GM18861 (cell line): ENCODE measurements around the gene LDHA.

Experiments used
- ATAC-seq: cut with Tn5 transposase; IDR thresholded peaks from one replicate; pipeline ENCODE4 v1.9.1; 2021; ENCODE audit not compliant: unreplicated experiment

The LDHA gene

DNA sequence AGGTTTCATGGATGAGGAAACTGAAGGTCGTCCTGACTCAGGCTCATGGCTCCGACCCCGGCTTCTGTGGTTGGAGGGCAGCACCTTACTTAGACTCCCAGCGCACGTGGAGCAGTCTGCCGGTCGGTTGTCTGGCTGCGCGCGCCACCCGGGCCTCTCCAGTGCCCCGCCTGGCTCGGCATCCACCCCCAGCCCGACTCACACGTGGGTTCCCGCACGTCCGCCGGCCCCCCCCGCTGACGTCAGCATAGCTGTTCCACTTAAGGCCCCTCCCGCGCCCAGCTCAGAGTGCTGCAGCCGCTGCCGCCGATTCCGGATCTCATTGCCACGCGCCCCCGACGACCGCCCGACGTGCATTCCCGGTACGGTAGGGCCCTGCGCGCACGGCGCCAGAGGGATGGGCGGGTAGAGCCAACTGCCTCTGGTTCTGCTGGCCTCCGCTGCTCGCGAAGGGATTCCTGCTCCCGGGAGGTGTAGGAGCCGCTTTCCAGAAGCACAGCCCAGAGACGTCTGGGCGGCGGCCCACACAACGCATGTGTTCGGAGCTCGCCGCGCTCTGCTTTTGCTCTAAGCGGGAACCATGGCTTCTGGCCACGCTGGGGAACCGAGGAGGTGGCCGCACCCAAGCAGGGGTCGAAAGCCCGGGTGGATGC, at the start of gene LDHA:
Gene LDHA, plus strand, starts transcription at position 289 of the 653 bp plus-strand sequence. CDS start 2,280 bp downstream, outside the sequence.
- ATAC-seq: peak; percentile 57

DNA sequence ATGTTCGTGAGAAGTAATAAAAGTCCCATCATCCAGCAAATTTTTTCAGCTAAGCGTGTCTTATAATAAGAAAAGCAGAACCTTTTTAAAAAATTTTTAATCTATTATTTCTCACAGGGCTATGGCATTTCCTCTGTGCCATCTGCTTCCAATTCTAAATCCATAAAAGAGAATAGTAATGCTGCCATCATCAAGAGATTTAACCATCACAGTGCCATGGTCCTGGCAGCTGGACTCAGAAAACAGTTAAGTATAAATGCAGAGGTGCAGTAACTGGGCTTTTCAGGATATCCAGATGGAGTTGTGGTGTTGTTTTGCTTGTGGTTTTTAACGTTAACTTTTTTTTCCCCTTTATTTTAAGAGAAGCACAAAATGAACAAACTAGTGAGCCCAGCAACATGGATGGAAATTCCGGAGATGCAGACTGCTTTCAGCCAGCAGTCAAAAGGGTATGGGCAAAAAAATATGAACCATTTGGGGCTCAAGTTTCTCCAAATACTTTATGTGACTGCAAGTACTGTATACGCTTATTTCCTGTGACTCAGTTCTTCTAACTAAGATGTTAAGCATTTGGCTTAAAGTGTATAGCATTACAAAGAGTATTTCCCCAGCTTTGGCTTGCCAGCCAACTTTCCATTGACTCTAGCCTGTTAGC, 46.8 kb upstream of the LDHA start:
- no peak for ATAC-seq

DNA sequence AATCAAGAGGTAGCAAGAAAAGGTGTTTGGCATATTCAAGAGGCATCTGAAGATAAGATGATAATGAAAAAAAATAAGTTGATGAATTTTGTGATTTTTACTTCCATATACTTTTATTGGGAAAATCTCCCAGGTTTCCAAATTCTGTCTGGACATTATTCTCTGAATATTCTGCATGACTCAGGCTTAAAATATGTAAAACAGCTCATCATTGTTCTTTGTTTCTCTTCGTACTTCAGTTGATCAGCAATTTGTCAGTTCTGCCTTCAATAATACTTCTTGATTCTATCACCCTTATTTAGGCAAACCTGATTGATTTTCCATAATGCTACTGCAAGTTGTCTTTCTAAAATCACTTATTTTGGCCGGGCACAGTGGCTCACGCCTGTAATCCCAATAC, 41.8 kb upstream of the LDHA start:
- ATAC-seq: no peak

DNA sequence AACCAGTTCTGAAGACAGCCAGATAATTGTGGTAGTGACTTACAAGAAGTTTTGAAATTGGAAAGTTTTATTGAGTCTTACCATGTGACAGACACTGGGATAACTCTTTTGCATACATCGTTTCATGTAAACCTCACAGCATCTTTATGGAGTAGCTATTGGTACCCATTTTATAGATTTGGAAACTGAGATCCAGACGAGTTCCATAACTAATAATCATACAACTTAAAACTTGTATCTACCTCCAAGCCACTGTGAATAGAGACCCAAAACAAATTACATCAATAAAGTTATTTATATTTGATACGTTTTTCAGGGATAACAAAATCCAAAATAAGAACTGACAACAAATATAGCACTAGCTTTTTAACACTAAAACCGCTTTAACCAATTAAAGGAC, 35.7 kb upstream of the LDHA start:
- ATAC-seq: no peak

DNA sequence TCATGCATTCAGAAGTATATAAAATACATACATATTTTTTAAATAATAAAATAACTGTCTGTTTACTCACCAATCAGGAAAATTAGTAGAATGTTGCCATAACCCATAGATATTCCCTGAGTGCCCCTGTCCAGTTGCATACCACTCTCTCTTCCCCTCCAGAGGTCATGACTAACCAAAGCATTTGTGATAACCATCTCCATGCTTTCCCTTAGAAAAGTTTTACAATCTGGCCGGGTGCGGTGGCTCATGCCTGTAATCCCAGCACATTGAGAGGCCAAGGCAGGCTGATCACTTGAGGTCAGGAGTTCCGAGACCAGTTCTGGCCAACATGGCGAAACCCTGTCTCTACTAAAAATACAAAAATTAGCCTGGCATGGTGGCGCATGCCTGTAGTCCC, 33.2 kb upstream of the LDHA start:
- no peak for ATAC-seq

DNA sequence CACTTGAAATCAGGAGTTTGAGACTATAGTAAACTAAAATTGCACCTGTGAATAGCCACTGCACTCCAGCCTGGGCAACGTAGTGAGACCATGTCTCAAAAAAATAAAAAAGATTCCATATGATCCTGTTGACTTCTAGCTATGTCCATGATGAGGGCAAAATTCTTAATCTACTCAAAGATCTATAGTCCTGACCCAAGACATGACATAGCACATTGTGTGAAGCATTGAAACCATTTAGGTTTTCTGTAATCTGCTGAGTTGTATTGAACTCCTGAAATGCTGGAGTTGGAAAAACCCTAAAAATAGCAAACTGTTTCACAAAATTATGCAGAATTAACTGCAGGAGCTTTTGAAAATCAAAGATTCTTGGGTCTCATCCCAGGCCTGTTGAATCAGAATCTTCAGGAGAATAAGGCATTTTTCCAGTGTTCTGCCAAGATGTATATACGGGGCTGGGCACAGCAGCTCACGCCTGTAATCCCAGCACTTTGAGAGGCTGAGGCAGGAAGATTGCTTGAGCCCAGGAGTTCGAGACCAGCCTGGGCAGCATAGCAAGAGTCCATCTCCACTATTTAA, 29.8 kb upstream of the LDHA start:
- no peak for ATAC-seq

DNA sequence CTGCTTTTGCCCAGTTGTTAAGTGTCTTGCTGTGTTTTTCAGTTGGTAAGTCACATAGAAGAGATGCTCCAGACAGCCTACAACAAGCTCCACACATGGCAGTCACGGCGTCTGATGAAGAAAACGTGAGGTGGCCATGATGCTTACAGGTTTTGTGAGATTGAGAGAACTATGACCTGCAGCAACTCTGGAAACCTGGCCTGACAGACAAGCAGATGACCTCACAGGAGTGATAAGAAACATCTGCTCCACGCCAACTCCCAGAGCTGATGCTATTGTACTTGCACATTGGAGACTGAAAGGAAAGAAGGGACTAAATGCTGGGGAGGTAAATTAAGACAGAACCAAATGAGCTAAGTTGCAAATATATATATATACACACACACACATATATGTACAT, 28.6 kb upstream of the LDHA start:
- ATAC-seq: no peak

DNA sequence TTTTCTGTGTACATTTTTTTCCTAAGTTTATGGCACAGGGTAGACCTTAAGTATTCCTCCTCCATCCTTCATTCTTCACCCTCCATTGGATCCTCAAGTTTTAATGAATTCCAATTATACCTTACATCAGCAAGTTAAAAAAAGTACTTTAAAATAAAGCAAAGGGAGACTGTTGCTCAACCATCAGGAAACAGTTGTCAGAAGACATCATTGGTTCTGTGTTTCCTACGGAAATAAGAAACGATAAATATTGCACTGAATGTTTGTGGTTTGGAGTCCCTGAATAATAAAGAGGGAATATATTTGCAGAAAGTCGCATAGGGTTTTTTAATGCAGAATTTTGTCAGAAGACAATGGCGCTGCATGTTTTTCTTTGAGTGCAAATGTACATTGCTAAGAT, 28.1 kb upstream of the LDHA start:
- no peak for ATAC-seq

DNA sequence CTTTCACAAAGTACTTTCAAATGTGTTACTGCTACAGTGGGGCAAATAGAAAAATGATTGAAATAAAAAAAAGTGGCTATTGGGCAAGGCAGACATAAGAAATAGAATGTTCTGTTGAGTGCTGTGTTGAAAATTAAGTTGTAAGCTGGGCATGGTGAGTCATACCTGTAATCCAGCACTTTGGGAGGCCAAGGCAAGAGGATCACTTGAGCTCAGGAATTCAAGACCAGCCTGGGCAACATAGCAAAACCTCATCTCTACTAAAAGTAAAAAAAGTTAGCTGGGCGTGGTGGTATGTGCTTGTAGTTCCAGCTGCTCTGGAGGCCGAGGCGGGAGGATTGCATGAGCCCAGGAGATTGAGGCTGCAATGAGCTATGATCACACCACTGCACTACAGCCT, 26.9 kb upstream of the LDHA start:
- no peak for ATAC-seq

DNA sequence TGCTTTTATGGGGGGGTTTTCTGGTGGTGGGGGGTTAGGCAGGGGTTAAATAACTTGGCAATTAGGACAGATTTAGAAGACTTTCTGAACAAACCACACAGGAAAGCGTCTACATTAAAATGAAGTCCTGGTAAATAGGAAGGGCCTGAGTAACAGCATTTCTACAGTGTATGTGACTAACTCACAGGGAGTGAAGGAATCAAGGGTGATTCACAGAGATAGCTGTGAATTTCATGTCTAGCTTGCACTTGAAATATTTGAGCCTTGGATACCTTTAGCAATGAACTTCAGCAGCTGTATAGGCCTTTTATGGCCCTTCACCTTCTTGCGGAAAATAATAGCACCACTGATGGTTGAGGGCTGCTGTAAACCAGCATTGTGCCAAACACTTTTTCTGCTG, 26.1 kb upstream of the LDHA start:
- no peak for ATAC-seq

DNA sequence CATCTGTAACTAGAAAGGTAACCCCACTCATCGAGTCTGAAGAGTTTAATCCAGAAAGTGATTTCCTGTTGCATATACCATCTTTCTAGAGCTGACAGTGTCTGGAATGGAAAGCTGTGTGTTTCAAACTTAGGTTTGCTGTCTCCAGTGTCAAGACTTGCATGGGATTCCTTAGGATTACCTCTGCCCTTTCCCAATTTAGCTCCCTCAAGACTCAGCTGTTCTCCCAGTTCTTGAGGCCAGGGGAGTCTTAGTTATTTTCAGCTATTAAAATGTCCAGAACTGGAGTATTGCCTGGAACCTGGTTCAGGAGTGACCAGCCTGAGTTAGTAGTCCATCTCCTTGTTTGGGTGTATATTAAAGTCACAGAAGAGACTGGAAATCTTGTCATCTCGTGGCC, 25.0 kb upstream of the LDHA start:
- ATAC-seq: no peak

DNA sequence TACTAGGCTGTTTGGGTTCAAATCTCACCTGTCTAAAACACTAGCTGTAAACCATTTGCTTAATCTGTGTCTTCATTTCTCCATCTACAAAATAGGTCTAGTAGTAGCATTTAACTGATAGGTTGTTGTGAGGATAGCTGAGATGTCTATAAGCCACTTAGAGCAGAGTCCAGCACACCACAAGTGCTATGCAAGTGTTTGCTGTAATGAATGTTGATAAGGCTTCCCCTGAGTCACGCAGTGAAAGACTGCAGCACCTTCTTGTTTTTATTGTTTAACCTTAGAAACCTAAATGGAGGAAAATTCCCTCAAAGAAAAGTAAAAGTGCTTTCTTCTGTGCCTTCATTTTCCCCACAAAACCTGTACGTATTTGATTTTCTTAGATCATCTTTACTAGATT, 23.1 kb upstream of the LDHA start:
- no peak for ATAC-seq

DNA sequence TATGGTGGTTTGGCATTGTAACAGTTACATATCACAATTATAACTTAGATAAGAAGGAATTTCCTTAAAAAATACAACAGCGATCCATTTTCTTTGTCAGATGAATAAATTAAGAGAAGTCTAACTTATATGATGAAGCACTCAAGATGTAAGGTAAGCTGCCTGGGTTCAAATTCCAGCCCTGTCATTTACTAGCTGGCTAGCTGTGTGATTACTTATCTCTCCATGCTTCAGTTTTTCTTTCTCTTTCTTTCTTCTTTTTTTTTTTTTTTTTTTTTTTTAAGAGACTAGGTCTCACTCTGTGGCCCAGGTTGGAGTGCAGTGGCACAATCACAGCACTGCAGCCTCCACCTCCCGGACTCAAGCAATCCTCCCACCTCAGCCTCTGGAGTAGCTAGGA, 22.2 kb upstream of the LDHA start:
- ATAC-seq: no peak

DNA sequence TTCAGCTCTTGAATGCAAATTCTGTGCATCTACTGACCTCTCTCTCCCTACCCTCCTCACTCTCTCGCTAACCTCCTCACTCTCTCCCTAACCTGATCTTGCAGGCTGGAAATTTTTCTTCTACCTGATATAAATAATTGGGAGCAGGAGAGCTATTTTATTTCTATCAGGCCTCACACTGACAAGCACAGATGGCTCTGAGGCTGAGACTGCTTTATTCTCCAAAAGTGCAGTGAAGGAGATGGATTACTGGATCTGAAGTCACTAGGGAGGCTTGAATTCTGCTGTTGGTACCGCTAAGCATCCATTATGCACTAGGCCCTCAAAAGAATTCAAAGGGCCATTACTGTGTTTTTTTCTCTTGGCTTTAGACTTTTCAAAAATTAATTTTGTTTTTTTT, 19.4 kb upstream of the LDHA start:
- ATAC-seq: no peak

DNA sequence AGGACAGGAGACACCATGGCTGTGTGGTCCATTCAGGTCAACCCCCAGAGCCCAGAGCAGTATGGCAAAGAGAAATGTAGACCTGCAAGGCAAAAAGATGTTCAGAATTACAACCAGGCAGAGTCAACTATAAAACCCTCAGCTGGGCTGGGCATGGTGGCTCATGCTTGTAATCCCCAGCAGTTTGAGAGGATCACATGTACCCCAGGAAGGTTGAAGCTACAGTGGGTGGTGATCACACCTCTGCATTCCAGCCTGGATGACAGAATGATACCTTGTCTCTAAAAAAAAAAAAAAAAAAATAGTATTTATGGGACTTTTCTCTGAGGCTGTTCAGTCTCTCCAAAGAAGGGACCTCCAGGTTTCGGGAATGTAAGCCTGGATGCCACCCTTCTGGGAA, 18.4 kb upstream of the LDHA start:
- no peak for ATAC-seq

DNA sequence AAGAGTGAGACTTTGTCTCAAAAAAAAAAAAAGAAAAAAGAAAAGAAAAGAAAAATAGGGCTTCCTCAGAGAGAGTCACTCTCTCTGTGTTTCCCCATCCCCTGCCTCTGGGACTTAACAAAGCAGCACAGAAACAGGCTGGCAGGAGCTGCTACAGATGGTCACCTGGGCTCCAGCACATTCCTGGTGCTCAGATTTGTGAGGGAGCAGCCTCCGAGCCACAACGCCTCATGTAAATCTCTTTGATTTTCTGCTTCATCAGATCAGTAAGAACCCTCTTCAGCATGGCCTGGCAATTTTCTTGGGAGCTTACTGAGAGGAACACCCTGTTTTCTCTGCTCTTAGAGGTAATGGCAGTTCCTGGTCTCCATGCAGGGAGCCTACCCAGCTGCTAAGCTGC, 15.2 kb upstream of the LDHA start:
- no peak for ATAC-seq

DNA sequence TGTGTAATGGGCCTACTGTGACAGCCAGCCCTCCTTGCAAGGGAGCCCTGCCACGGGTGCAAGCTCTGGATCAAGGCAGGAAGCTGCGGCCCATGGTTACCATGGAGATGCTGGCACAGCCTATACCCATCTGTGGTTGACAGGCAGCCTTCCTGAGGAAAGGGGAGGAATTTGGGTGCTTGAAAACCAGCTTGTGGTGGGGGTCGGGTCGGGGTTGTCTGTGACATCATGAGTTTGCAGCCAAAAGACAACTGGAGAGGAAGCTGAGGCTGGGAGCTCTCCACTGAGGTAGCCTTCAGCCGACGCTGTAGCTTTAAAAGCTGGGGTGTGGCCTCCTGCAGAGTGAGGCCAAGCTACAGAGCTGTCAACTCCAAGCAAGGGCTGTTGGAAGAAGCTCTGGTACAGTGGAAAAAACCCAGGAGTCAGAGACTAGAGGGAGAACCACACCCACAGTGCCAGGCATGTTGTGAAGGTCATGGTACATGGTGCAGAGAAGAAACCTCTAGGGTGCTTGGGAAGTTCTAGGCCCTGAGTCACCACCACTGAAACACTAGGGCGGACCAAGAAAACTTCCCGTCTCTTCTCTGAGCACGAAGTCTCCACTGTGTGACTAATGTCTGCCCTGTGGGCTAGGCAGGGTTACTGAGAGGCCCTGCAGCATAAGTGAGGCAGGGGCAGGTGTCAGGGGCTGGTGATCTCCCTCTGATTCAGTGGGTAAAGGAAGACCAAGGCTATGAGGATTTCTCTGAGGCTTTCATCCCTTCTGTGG, 10.8 kb upstream of the LDHA start:
- ATAC-seq: peak; percentile 84

DNA sequence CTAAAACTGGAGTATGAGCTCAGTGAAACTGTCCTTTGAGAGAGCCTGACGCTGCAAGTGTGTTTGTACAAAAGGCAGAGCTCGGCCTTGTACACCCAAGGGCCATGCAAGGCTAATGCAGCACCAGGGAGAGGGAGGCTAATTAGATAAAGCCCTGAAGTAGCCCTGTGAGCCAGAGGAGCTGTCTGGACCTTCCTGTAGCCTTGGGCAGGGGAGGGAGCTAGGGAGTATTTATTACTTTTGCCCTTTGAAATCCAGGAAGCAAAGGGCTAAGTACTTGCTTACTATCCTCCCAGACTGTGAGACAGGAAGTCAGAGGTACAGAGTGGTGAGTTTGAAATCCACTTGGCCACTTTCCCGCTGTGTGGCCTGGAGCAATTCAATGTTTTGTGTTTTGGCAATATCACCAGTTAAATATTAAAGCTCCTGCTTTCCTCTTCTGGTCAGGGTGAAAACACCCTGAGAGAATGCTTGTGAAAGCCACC, 10.2 kb upstream of the LDHA start:
- peak; percentile 37 for ATAC-seq

DNA sequence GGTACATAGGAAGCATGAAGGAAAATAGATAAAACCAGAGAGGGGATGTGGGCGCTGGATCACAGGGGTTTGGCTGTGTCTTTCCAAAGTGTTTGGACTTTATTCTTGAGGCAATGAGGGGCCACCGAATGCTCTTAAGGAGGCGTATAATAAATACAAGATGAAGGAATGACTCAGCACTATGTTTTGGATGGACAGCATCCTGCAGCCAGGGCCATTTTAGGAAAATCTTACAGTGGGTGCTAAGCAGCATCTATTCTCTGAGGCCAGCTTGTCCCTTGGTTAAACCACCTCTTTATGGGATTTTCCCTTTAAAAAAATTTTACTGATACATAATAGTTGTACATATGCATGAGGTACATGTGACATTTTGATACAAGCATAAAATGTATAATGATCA, 4.3 kb upstream of the LDHA start:
- ATAC-seq: no peak

DNA sequence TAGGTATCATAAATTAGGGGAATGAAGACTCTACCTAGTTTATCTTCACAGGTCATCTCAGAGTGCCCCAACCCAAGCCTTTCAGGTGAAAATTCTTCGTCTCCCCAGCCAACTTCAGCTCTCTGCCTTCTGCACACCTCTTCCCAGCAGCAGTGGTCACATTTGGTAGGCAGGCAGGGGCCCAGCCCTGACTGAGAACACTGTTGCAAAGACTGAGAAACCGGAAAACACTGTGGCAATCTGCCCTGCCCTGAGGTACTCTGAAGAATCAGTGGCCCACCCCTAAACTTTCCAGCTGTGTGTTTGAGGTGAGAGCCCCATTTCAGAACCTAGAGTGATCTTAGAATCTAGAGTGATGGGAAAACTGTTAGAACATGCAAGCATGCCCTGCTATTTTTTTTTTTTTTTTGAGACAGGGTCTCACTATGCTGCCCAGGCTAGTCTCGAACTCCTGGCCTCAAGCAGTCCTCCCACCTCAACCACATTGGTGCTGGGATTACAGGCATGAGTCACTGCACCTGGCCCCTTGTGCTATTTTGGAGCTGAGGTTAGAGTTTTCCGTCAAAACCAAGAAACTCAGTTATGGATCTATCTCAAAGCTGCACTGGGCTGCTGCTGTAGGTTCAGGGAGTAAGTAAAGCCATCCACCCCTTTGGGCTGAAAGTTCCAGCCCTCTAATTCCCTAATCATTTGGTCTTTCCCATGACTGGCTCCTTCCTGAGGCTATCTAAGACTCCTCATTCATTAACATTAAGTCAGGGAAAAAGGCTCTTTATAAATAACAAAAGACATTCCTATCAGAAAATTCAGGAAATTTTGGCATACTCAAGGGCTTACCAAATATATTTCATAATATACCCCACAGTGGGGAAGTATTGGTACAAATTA, 1.7 kb upstream of the LDHA start:
- ATAC-seq: no peak
